A549 (cell line): ENCODE measurements around the gene TGIF1. TPM values are rescaled to one million over a fixed set of nuclear protein-coding genes. Genes with fewer than 3 reads are reported as not detected.
A peak's percentile ranks its signal among the peaks of the same experiment; 100 is the strongest.

Experiments used
- ATAC-seq, 2 experiments: fragments of 200-7000 bp in 1 of 2; fragments of >200 bp in 1 of 2; cut with Nextera tagmentation in 1 of 2; cut with Tn5 transposase in 1 of 2; 3 replicates each; pipeline versions ENCODE4 v1.8.0 to v1.9.1; 2018 to 2020; ENCODE audit warnings: mild to moderate bottlenecking in 1 of 2, moderate library complexity in 1 of 2
- CTCF ChIA-PET: fragments of 300-600 bp; sonication (Branson Sonifier 250); formaldehyde crosslinking; extraction: SDS; loops from one replicate; lab custom pipeline; 2021; ENCODE audit warnings: antibody characterized with exemption, inconsistent platforms; lab: Yijun Ruan, JAX
- POLR2A ChIA-PET: fragments of 350-600 bp; formaldehyde crosslinking; extraction: SDS; loops from one replicate; lab custom pipeline; 2021; ENCODE audit warnings: antibody characterized with exemption, inconsistent platforms; lab: Yijun Ruan, JAX
- DNase-seq, 2 experiments: peaks; one replicate each; pipeline versions ENCODE4 v3.0.0 to v3.0.0-alpha.2; 2011 to 2016; ENCODE audit warnings: low read depth in 1 of 2, low spot score in 1 of 2
- FAIRE-seq: peaks from 2 replicates; lab custom pipeline; 2011; peaks lifted over from hg19 to GRCh38; lab: Jason Lieb, UNC
- H3K27ac ChIP-seq, 2 experiments: fragments of >200 bp; sonication (Bioruptor Twin); formaldehyde crosslinking; 3 replicates each; pipeline ENCODE4 v1.5.1; 2016 to 2017
- H3K4me1 ChIP-seq: fragments of >200 bp; sonication (Bioruptor Twin); formaldehyde crosslinking; 3 replicates; pipeline ENCODE4 v1.6.1; 2016
- H3K4me2 ChIP-seq: fragments of >200 bp; sonication (Bioruptor Twin); formaldehyde crosslinking; 3 replicates; pipeline ENCODE4 v1.6.1; 2016
- H3K4me3 ChIP-seq: fragments of >200 bp; sonication (Bioruptor Twin); formaldehyde crosslinking; 3 replicates; pipeline ENCODE4 v1.5.1; 2016
- H3K9me3 ChIP-seq: fragments of >200 bp; sonication (Bioruptor Twin); formaldehyde crosslinking; 3 replicates; pipeline ENCODE4 v1.6.1; 2016
- BHLHE40 ChIP-seq: IDR thresholded peaks from 2 replicates; pipeline ENCODE4 v1.6.1; 2012; ENCODE audit warnings: low read depth, low read length, inconsistent platforms
- CBX2 ChIP-seq: fragments of 200-600 bp; sonication (generic); IDR thresholded peaks from 2 replicates; pipeline ENCODE4 v1.6.1; 2016; ENCODE audit warnings: low read depth, mild to moderate bottlenecking, borderline replicate concordance
- CEBPB ChIP-seq, 2 experiments: fragments of >200 bp in 1 of 2; sonication (Bioruptor Twin) in 1 of 2; formaldehyde crosslinking in 1 of 2; IDR thresholded peaks; 2 replicates each; pipeline ENCODE4 v1.6.1; 2012 to 2016
- EHF ChIP-seq: fragments of 250-450 bp; sonication (Bioruptor Pico); IDR thresholded peaks from 2 replicates; pipeline ENCODE4 v1.5.0; 2020; ENCODE audit warnings: mild to moderate bottlenecking
- EHMT2 ChIP-seq: fragments of 200-600 bp; sonication (generic); IDR thresholded peaks from 2 replicates; pipeline ENCODE4 v1.6.1; 2016; ENCODE audit warnings: antibody characterized with exemption, low read depth, mild to moderate bottlenecking, moderate library complexity
- FOSB ChIP-seq: fragments of 250-450 bp; sonication (Bioruptor Pico); IDR thresholded peaks from 2 replicates; pipeline ENCODE4 v1.5.0; 2020; ENCODE audit warnings: mild to moderate bottlenecking, moderate library complexity
- FOSL2 ChIP-seq, 2 experiments: fragments of 450-650 bp in 1 of 2; fragments of >200 bp in 1 of 2; sonication (Bioruptor Twin) in 1 of 2; formaldehyde crosslinking; IDR thresholded peaks; 2 replicates each; pipeline versions ENCODE4 v1.5.0 to v1.6.1; 2016 to 2020; ENCODE audit warnings: mild to moderate bottlenecking in 1 of 2, moderate library complexity in 1 of 2
- HEYL ChIP-seq: fragments of 250-450 bp; sonication (Bioruptor Pico); IDR thresholded peaks from 2 replicates; pipeline ENCODE4 v1.8.0; 2021; ENCODE audit warnings: mild to moderate bottlenecking, moderate library complexity
- HMGXB4 ChIP-seq: fragments of 250-450 bp; sonication (Bioruptor Pico); IDR thresholded peaks from 2 replicates; pipeline ENCODE4 v1.5.0; 2021; ENCODE audit warnings: mild to moderate bottlenecking, moderate library complexity, borderline replicate concordance
- HOXB13 ChIP-seq: fragments of 250-450 bp; sonication (Bioruptor Pico); IDR thresholded peaks from 2 replicates; pipeline ENCODE4 v1.5.0; 2020; ENCODE audit warnings: low read depth, mild to moderate bottlenecking, moderate library complexity
- JUN ChIP-seq, 2 experiments: fragments of >200 bp; sonication (Bioruptor Twin); formaldehyde crosslinking; IDR thresholded peaks; 2 replicates in 1 of 2; 3 replicates in 1 of 2; pipeline ENCODE4 v1.6.1; 2016 to 2017
- JUNB ChIP-seq: fragments of >200 bp; sonication (Bioruptor Twin); formaldehyde crosslinking; IDR thresholded peaks from 2 replicates; pipeline ENCODE4 v1.6.1; 2016
- KDM1A ChIP-seq: fragments of 200-600 bp; sonication (generic); IDR thresholded peaks from 2 replicates; pipeline ENCODE4 v1.6.1; 2016; ENCODE audit warnings: low read depth, mild to moderate bottlenecking
- KDM5A ChIP-seq: fragments of 200-600 bp; sonication (generic); IDR thresholded peaks from 2 replicates; pipeline ENCODE4 v1.6.1; 2016; ENCODE audit warnings: antibody characterized with exemption, mild to moderate bottlenecking
- NR3C1 ChIP-seq: fragments of >200 bp; sonication (Bioruptor Twin); formaldehyde crosslinking; IDR thresholded peaks from 3 replicates; pipeline ENCODE4 v1.6.1; 2017
- POLR2A ChIP-seq: IDR thresholded peaks from 2 replicates; pipeline ENCODE4 v1.6.1; 2012; ENCODE audit warnings: mild to moderate bottlenecking, low read length
- RAD21 ChIP-seq, 2 experiments: fragments of >200 bp in 1 of 2; sonication (Bioruptor Twin) in 1 of 2; formaldehyde crosslinking in 1 of 2; IDR thresholded peaks in 1 of 2; conservative IDR thresholded peaks in 1 of 2; 2 replicates in 1 of 2; 3 replicates in 1 of 2; pipeline ENCODE4 v1.6.1; 2012 to 2018; ENCODE audit warnings: inconsistent platforms in 1 of 2
- RCOR1 ChIP-seq: fragments of 150-350 bp; IDR thresholded peaks from 2 replicates; pipeline ENCODE4 v1.6.1; 2014; ENCODE audit warnings: antibody characterized with exemption, low read length, low read depth
- RFX5 ChIP-seq: fragments of 450-650 bp; IDR thresholded peaks from 2 replicates; pipeline ENCODE4 v1.7.1; 2014; ENCODE audit warnings: antibody characterized with exemption, mild to moderate bottlenecking, moderate library complexity
- SREBF2 ChIP-seq: fragments of 450-650 bp; IDR thresholded peaks from 2 replicates; pipeline ENCODE4 v1.6.1; 2014; ENCODE audit warnings: mild to moderate bottlenecking, moderate library complexity
- TFCP2L1 ChIP-seq: fragments of 250-450 bp; sonication (Bioruptor Pico); IDR thresholded peaks from 2 replicates; pipeline ENCODE4 v1.5.0; 2021; ENCODE audit warnings: mild to moderate bottlenecking
- USF2 ChIP-seq: fragments of 450-650 bp; IDR thresholded peaks from 2 replicates; pipeline ENCODE4 v1.6.1; 2014; ENCODE audit warnings: antibody characterized with exemption
- ZNF302 ChIP-seq: fragments of 250-450 bp; sonication (Bioruptor Pico); IDR thresholded peaks from 2 replicates; pipeline ENCODE4 v1.9.0; 2021; ENCODE audit warnings: inconsistent platforms, mild to moderate bottlenecking, moderate library complexity
- ZSCAN20 ChIP-seq: fragments of 250-450 bp; sonication (Bioruptor Pico); IDR thresholded peaks from 2 replicates; pipeline ENCODE4 v1.8.0; 2022; ENCODE audit warnings: mild to moderate bottlenecking, moderate library complexity
- WGBS: methylation state at CpG from one replicate; pipeline ENCODE4 v1.1.6; 2017; ENCODE audit errors: missing lambda C conversion rate; 5-methylcytosine and 5-hydroxymethylcytosine counted together
- polyA plus RNA-seq, 4 experiments: library from polyadenylated mRNA; depleted of rRNA in 3 of 4; stranded (reverse); fragments of >200 nt; fragmentation: RNase III in 1 of 4; extraction: RNeasy Plus Mini Kit Qiagen cat#74134 plus additional on column Dnase treatment in 1 of 4; gene quantifications; 2 replicates in 3 of 4; 3 replicates in 1 of 4; pipeline ENCODE4 v1.2.3, GENCODE V29; 2011 to 2017
- TF ChIP-seq, protein P1 (sequence below): fragments of 200-600 bp; sonication (generic); IDR thresholded peaks from 2 replicates; pipeline ENCODE4 v1.6.1; 2016; ENCODE audit warnings: antibody characterized with exemption, mild to moderate bottlenecking, moderate library complexity
- TF ChIP-seq, protein P2 (sequence below): IDR thresholded peaks from 2 replicates; pipeline ENCODE4 v1.6.1; 2012
- TF ChIP-seq, protein P3 (sequence below): fragments of 150-350 bp; IDR thresholded peaks from 2 replicates; pipeline ENCODE4 v1.6.1; 2014; ENCODE audit warnings: low read depth, mild to moderate bottlenecking, low read length

The TGIF1 gene
- polyA plus RNA-seq, 2 of the 4 experiments (the other 2 are of a cell fraction) = 160 to 174 TPM

DNA sequence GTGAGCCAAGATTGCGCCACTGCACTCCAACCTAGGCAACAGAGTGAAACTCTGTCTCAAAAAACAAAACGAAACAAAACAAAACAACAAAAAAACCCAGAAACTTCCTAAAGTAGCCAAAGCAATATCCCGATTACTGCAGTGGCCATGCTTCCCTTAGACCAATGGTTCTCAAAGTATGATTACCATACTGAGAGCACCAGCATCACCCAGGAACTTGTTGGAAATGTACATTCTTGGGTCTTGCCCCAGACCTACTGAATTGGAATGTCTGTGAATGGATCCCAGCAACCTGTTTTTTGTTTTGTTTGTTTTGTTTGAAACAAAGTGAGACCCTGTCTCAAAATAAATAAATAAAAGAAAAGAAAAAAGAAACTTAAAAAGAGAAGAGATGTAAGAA lies 41.9 kb upstream of the TGIF1 start:
- H3K27ac ChIP-seq = peak overlapping the region; percentile 85 to 94
- FAIRE-seq (no peak), DNase-seq (no peak), ATAC-seq (no peak)
- no peaks in the 10 kb centered on the region for H3K9me3 ChIP-seq
- 97% methylated on average over 3 of the region's 3 CpGs for WGBS
- ChIA-PET POLR2A (no interaction called here), CTCF (interaction anchor here (1.6 to 2.7 kb wide), 2 partner anchors 10 to 28 kb away, joined by 4 to 9 read pairs; no protein-coding TSS in a partner anchor)
- no peak overlapping the region for H3K4me3 ChIP-seq
- peaks cover 29% of the 10 kb centered on the region for H3K4me1 ChIP-seq
- TF ChIP-seq, protein P1, sequence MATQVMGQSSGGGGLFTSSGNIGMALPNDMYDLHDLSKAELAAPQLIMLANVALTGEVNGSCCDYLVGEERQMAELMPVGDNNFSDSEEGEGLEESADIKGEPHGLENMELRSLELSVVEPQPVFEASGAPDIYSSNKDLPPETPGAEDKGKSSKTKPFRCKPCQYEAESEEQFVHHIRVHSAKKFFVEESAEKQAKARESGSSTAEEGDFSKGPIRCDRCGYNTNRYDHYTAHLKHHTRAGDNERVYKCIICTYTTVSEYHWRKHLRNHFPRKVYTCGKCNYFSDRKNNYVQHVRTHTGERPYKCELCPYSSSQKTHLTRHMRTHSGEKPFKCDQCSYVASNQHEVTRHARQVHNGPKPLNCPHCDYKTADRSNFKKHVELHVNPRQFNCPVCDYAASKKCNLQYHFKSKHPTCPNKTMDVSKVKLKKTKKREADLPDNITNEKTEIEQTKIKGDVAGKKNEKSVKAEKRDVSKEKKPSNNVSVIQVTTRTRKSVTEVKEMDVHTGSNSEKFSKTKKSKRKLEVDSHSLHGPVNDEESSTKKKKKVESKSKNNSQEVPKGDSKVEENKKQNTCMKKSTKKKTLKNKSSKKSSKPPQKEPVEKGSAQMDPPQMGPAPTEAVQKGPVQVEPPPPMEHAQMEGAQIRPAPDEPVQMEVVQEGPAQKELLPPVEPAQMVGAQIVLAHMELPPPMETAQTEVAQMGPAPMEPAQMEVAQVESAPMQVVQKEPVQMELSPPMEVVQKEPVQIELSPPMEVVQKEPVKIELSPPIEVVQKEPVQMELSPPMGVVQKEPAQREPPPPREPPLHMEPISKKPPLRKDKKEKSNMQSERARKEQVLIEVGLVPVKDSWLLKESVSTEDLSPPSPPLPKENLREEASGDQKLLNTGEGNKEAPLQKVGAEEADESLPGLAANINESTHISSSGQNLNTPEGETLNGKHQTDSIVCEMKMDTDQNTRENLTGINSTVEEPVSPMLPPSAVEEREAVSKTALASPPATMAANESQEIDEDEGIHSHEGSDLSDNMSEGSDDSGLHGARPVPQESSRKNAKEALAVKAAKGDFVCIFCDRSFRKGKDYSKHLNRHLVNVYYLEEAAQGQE = no peak
- TF ChIP-seq HOXB13 (no peak), RFX5 (no peak), HEYL (CRISPR knock-in tag) (no peak), JUNB (no peak), EHMT2 (no peak), ZSCAN20 (CRISPR knock-in tag) (no peak), CBX2 (no peak), POLR2A (no peak), JUN (IDR thresholded peaks at IDR 0.05) (no peak), TFCP2L1 (CRISPR knock-in tag) (no peak)
- H3K4me2 ChIP-seq = no peak overlapping the region

DNA sequence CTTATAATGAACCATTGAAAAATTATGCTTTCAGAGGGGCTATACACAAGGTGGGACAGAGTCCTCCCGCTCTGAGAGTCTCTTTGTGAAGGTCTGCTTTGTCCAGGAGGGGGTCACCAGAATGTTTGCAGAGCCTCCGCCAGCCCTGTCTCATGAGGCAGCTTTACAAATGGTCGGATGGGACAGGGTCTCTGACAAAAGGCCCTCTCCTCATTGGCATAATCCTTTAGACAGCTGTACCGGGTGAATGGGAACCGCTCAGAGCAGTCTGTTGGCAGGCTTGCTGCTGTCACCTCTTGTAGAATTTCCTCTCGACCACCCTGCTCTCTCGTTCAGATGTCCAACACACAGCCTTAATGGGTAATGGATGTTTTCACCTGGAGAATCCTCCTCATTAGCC lies 40.2 kb upstream of the TGIF1 start:
- Histone ChIP-seq H3K4me3 (no peak overlapping the region), H3K27ac (peak overlapping the region; percentile 85 to 94), H3K9me3 (no peaks in the 10 kb centered on the region), H3K4me2 (peak overlapping the region; percentile 57; the same call in 2 of the 3 replicates), H3K4me1 (peaks cover 35% of the 10 kb centered on the region)
- 88% methylated on average over 7 of the region's 7 CpGs for WGBS
- CTCF ChIA-PET = interaction anchor here (0.7 to 2.7 kb wide), 5 partner anchors 9 to 257 kb away, joined by 3 to 9 read pairs (median 4); no protein-coding TSS in a partner anchor
- TF ChIP-seq HMGXB4 (CRISPR knock-in tag) (no peak), RAD21 (conservative IDR thresholded peaks at IDR 0.05 in 1 of 2, IDR thresholded peaks at IDR 0.05 in 1 of 2) (no peak), BHLHE40 (no peak), CEBPB (IDR thresholded peaks at IDR 0.05) (no peak), KDM5A (no peak), POLR2A (no peak), RCOR1 (no peak), NR3C1 (no peak), EHF (CRISPR knock-in tag) (no peak), KDM1A (no peak), TFCP2L1 (CRISPR knock-in tag) (no peak), FOSB (no peak), USF2 (no peak), SREBF2 (no peak), FOSL2 (IDR thresholded peaks at IDR 0.05) (no peak), FOSL2 (CRISPR knock-in tag; IDR thresholded peaks at IDR 0.05) (no peak), ZNF302 (CRISPR knock-in tag) (no peak)
- TF ChIP-seq, protein P2, sequence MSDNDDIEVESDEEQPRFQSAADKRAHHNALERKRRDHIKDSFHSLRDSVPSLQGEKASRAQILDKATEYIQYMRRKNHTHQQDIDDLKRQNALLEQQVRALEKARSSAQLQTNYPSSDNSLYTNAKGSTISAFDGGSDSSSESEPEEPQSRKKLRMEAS = no peak
- TF ChIP-seq, protein P3, sequence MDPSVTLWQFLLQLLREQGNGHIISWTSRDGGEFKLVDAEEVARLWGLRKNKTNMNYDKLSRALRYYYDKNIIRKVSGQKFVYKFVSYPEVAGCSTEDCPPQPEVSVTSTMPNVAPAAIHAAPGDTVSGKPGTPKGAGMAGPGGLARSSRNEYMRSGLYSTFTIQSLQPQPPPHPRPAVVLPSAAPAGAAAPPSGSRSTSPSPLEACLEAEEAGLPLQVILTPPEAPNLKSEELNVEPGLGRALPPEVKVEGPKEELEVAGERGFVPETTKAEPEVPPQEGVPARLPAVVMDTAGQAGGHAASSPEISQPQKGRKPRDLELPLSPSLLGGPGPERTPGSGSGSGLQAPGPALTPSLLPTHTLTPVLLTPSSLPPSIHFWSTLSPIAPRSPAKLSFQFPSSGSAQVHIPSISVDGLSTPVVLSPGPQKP = no peak
- POLR2A ChIA-PET = interaction anchor here (1.5 kb wide), 1 partner anchor 38 kb away, joined by 9 read pairs; no protein-coding TSS in a partner anchor
- no peak for DNase-seq
- no peak for FAIRE-seq
- ATAC-seq = no peak
